ACC112 (cell line): ENCODE results near the gene TFPT.

Experiments used
- H2AFZ ChIP-seq: fragments of 200-600 bp; sonication (generic); one replicate; pipeline ENCODE4 v1.6.0; 2017; ENCODE audit warnings: antibody characterized with exemption, low read length; ENCODE audit not compliant: unreplicated experiment
- H3K27ac ChIP-seq: fragments of 200-600 bp; sonication (generic); 2 replicates; pipeline ENCODE4 v1.5.1; 2014; ENCODE audit warnings: low read depth, mild to moderate bottlenecking, antibody characterized with exemption, low read length, moderate library complexity
- H3K27me3 ChIP-seq: fragments of 200-600 bp; sonication (generic); 2 replicates; pipeline ENCODE4 v1.6.1; 2014; ENCODE audit warnings: mild to moderate bottlenecking, antibody characterized with exemption, low read length, moderate library complexity, mixed read lengths; ENCODE audit not compliant: insufficient read depth
- H3K36me3 ChIP-seq: fragments of 200-600 bp; sonication (generic); 2 replicates; pipeline ENCODE4 v1.6.1; 2016; ENCODE audit warnings: mild to moderate bottlenecking, antibody characterized with exemption, low read length, moderate library complexity, mixed read lengths; ENCODE audit not compliant: insufficient read depth
- H3K4me1 ChIP-seq: fragments of 200-600 bp; sonication (generic); one replicate; pipeline ENCODE4 v1.6.1; 2016; ENCODE audit warnings: low read length, mixed read lengths; ENCODE audit not compliant: insufficient read depth, unreplicated experiment, control insufficient read depth
- H3K4me3 ChIP-seq: fragments of 200-600 bp; sonication (generic); 2 replicates; pipeline ENCODE4 v1.5.1; 2014; ENCODE audit warnings: mild to moderate bottlenecking, low read depth, low read length
- H3K79me2 ChIP-seq: fragments of 200-600 bp; sonication (generic); one replicate; pipeline ENCODE4 v1.6.0; 2016; ENCODE audit warnings: low read length; ENCODE audit not compliant: control insufficient read depth, unreplicated experiment, insufficient read depth

Gene TFPT

GRCh38 chr19:54133312-54133956, 18.0 kb upstream of the TFPT start:
- Histone ChIP-seq H3K4me1 (no peaks in the 10 kb centered on the region), H3K79me2 (peaks cover 6% of the 10 kb centered on the region), H3K4me3 (no peak overlapping the region), H2AFZ (no peak overlapping the region), H3K27ac (no peak overlapping the region), H3K27me3 (no peaks in the 10 kb centered on the region), H3K36me3 (no peaks in the 10 kb centered on the region)

GRCh38 chr19:54129617-54129996, 14.2 kb upstream of the TFPT start:
- H3K79me2 ChIP-seq = no peaks in the 10 kb centered on the region
- no peak overlapping the region for H3K4me3 ChIP-seq
- no peaks in the 10 kb centered on the region for H3K36me3 ChIP-seq
- H3K4me1 ChIP-seq = no peaks in the 10 kb centered on the region
- no peak overlapping the region for H3K27ac ChIP-seq
- no peaks in the 10 kb centered on the region for H3K27me3 ChIP-seq
- H2AFZ ChIP-seq = no peak overlapping the region

GRCh38 chr19:54128796-54129616, 13.5 kb upstream of the TFPT start:
- Histone ChIP-seq H3K27ac (no peak overlapping the region), H3K36me3 (no peaks in the 10 kb centered on the region), H3K79me2 (no peaks in the 10 kb centered on the region), H2AFZ (no peak overlapping the region), H3K27me3 (no peaks in the 10 kb centered on the region), H3K4me3 (no peak overlapping the region), H3K4me1 (no peaks in the 10 kb centered on the region)

- Histone ChIP-seq H3K4me3 (no peak overlapping the region), H3K27ac (no peak overlapping the region), H3K36me3 (no peaks in the 10 kb centered on the region), H2AFZ (no peak overlapping the region), H3K4me1 (no peaks in the 10 kb centered on the region), H3K79me2 (no peaks in the 10 kb centered on the region), H3K27me3 (no peaks in the 10 kb centered on the region)
Measured at GRCh38 chr19:54128441-54128725, 12.9 kb upstream of the TFPT start.

- H3K27ac ChIP-seq = no peak overlapping the region
- H3K27me3 ChIP-seq = no peaks in the 10 kb centered on the region
- H3K36me3 ChIP-seq = no peaks in the 10 kb centered on the region
- no peak overlapping the region for H2AFZ ChIP-seq
- H3K79me2 ChIP-seq = no peaks in the 10 kb centered on the region
- H3K4me1 ChIP-seq = no peaks in the 10 kb centered on the region
- no peak overlapping the region for H3K4me3 ChIP-seq
Measured at GRCh38 chr19:54127688-54128440, 12.4 kb upstream of the TFPT start.

- no peak overlapping the region for H2AFZ ChIP-seq
- H3K79me2 ChIP-seq = no peaks in the 10 kb centered on the region
- H3K4me3 ChIP-seq = no peak overlapping the region
- H3K27ac ChIP-seq = no peak overlapping the region
- no peaks in the 10 kb centered on the region for H3K36me3 ChIP-seq
- no peaks in the 10 kb centered on the region for H3K4me1 ChIP-seq
- no peaks in the 10 kb centered on the region for H3K27me3 ChIP-seq
Measured at GRCh38 chr19:54125713-54126112, 10.3 kb upstream of the TFPT start.

- H2AFZ ChIP-seq = no peak overlapping the region
- H3K4me3 ChIP-seq = no peak overlapping the region
- no peaks in the 10 kb centered on the region for H3K4me1 ChIP-seq
- H3K79me2 ChIP-seq = no peaks in the 10 kb centered on the region
- no peaks in the 10 kb centered on the region for H3K36me3 ChIP-seq
- H3K27me3 ChIP-seq = no peaks in the 10 kb centered on the region
- H3K27ac ChIP-seq = no peak overlapping the region
Measured at GRCh38 chr19:54124393-54124792, 8.9 kb upstream of the TFPT start.

GRCh38 chr19:54123682-54124081, 8.2 kb upstream of the TFPT start:
- H3K27me3 ChIP-seq = no peaks in the 10 kb centered on the region
- H3K36me3 ChIP-seq = no peaks in the 10 kb centered on the region
- H3K79me2 ChIP-seq = no peaks in the 10 kb centered on the region
- H3K4me3 ChIP-seq = no peak overlapping the region
- H3K4me1 ChIP-seq = no peaks in the 10 kb centered on the region
- H3K27ac ChIP-seq = no peak overlapping the region
- H2AFZ ChIP-seq = no peak overlapping the region

GRCh38 chr19:54121259-54121658, 5.8 kb upstream of the TFPT start:
- Histone ChIP-seq H2AFZ (no peak overlapping the region), H3K27ac (no peak overlapping the region), H3K79me2 (peaks cover 10% of the 10 kb centered on the region), H3K4me1 (no peaks in the 10 kb centered on the region), H3K27me3 (no peaks in the 10 kb centered on the region), H3K4me3 (no peak overlapping the region), H3K36me3 (no peaks in the 10 kb centered on the region)

GRCh38 chr19:54114340-54115108, 933 bp downstream of the TFPT start:
- Histone ChIP-seq H3K27me3 (no peaks in the 10 kb centered on the region), H3K79me2 (peaks cover 15% of the 10 kb centered on the region), H3K4me1 (no peaks in the 10 kb centered on the region), H3K36me3 (no peaks in the 10 kb centered on the region), H2AFZ (peak overlapping the region; percentile 60), H3K4me3 (peak overlapping the region; percentile 90), H3K27ac (no peak overlapping the region)
